HUDEP-2 (cell line): ENCODE measurements around the gene GPX3.

Experiments
- DNase-seq, 76 experiments: peaks; one replicate each; lab custom pipeline; 2025; ENCODE audit not compliant: unreplicated experiment in 76 of 76; lab: John Stamatoyannopoulos, UW

The GPX3 gene

DNA sequence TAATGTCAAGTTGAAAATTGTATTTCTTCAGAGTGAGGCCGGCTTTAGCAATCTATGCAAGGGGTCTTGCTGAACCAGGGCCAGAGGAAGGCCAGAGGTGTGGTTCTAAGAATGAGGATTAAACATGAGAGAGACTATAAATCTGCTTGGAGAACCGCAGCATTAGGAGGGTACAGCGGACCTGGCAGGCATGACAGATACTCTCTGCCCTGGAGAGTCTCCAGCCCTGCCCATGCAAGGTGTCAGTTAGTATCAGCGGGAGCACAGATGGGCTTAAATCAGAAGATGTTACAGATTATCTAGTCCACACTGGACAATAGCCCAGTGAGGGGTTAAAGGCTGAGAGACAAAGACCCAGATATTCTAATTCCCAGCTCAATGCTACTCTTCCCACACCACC is 11.5 kb upstream of the GPX3 start:
- DNase-seq, result no peak

DNA sequence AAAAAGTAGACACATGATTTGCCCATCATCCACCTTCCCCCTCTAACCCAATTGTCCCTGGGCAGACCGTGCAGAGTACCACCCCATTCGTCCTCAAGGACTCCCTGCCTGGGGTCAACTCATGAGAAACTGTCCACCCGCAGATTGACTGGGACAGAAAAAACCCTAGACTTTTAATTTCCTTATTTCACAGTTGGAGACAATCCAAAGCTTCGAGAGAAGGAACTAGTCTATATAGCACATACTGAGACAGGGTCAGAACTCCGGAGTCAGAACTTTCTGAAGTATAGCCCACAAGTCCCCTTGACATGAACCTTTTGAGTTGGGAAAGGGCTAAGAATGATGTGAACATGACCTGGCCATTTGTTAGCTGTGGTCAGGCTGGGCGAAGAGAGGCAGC is 7.5 kb upstream of the GPX3 start:
- DNase-seq, result no peak

DNA sequence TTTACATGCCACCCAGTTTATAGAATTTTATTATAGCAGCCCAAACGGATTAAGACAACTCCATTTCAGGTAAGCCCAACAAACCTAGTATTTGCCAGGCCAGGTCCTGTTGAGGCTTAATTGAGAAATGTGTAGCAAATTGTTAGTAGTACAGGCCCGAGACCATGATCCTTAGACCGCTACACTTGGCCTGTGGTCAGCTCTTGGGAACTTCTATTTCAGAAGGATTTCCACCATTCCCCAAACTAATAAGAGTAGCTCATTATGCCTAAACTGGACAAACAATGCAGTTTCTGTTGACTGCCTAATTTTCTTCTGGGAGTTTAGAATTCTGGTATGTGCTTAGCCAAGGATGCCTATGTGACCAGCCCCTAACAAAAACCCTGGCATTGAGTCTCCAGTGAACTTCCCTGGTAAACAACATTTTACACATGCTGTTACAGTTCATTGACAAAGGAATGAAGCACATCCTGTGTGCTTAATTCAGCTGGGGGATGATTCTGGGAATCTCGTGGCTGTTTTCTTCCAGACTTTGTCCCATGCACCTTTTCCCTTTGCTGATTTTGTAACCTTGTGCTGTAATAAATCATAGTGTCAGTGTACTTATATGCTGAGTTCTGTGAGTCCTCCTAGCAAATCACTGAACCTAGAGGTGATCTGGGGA is 5.6 kb upstream of the GPX3 start:
- DNase-seq, result no peak

DNA sequence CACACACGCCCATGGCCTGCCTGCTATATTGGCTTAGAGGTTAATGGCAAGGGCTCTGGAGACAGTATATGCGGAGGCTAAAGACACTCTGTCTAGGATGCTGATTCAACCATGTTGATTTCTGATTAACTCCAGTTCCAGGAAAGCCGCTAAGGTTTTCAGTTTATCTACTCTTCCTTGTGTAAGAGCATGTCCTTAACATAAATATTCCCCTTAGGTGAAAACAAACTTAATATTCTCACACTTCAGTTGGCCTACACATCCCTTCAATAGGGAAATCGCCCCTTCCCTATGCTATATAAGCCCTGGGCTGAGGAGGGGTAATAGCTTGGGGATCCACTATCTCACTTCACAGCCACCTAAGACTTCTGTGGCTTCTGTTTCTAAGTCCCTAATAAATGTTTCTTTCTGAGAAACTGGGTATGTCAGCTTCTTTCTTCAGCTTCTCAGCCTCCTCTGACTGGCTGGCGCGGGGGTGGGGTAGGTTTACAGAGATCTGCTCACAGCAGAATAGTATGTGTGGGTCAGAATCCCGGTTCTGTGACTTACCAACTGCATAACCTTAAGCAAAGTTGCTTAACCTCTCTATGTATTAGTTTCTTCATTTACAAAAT is 4.3 kb upstream of the GPX3 start:
- peak in 5 of 76 experiments; percentile 4 to 21 (median 15) for DNase-seq

DNA sequence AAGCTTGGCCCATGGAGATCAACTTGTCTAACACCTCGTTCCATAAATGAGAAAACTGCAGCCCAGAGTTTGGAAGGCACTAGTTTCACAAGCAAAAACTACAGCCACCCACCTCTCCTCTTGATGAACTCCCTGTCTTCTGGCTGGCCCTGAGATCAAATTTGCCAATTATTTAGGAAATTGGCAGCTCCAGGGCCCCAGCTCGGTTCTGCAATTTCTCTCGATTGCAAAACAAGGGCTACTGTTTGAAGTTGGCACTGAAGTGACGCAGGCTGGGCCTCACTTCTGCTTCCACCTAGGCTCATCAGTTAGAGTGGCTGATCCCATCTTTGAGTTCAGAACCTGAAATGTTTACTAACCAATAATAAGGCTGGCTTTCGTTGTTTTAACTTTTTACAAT is 3.7 kb upstream of the GPX3 start:
- no peak for DNase-seq

DNA sequence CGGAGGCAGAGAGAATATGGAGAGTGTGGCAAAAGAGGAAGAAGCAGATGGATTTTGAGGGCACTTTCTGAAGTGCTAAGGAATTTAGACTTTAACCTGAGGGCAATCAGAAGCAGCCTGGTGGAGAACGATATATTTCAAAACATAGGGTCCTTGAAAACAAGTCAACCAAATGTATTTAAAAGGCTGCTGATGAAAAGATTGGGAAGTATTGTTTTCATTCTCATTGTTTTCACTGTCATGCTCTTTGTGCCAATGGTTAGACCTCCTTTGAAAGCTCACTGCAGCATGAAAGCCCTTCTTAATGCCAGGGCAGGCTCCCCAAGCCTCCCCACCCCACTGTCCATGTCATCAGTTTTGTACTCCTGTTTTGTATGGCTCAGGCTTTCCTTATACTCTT is 2.5 kb upstream of the GPX3 start:
- no peak for DNase-seq

DNA sequence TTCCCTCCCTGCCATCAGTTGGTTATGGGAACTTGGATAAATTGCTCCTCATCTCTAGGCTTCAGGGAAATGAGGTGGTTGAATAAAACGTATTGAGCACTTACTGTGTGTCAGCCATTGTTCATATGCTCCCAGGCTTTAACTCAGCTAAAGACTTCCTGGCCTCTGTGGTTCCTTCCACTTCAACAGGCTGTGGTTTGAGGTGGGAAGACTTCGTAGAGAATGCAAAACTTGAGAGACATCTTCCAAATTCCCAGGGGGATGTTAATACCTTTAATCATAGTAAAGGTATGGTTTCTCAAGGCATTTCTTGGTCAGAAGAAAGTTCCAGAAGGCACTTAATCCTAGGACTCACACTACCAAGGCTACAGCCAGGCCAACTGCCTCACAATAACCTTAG is 1.5 kb upstream of the GPX3 start:
- no peak for DNase-seq

DNA sequence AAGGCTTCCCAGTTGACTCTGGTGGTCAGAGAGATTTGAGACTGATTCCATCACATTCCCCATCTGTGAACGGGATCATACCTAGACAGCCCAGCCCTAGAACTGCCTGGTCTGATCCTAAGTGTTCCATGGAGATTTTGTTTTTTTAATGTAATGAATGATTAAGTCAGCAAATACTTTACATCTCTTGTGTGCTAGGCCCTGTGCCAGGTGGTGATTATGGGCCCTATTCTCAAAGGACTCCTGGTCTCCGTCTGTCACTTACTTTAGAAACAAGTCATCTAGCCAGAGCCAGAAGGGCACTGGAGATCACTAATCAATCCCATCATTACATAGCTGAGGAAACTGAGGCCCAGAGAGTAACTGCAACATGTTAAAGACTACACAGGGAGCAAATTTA is 1.1 kb upstream of the GPX3 start:
- no peak for DNase-seq

DNA sequence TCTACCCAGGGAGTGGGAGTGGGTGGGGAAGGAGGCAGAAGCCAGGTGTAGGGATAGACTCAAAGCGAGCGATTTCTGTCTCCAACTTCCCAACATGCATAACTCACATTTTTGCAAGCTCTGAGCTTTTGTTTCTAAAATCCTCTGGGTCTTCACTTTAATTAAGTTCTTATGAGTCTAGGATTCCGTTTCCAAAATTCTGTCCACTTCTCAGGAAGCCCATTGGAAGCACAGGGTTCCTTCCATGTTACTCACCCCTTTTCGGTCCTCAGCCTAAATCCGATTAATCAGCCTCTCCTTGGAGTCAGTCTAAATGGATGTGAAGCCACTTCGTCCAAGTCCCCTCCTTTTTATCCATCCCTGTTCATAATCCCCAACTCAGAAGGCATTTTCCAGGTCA is 1.4 kb downstream of the GPX3 start:
- no peak for DNase-seq

DNA sequence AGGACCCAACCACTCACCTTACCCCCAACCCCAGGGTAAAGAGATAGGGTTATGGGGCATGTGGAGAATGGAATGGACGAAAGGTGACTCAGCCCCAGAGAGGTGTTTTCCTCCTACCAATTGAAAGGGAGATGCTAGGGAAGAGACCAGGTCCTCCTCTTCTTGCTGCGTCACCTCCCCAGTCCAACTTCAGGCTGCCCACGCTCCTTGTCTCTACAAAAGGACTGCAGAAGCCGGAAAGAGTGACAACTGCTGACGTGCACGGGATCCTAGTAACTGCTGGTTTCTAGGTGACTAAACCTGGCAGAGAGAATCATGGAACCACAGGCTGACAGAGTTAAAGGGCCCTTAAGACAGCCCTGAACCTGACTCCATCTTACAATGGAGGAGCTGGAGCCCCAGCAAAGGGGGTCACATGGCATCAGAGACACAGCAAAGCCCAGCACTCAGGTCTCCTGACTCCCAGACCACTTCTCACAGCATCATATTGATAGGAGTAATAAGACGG is 2.2 kb downstream of the GPX3 start:
- DNase-seq, result peak in 1 of 76 experiments; percentile 12

DNA sequence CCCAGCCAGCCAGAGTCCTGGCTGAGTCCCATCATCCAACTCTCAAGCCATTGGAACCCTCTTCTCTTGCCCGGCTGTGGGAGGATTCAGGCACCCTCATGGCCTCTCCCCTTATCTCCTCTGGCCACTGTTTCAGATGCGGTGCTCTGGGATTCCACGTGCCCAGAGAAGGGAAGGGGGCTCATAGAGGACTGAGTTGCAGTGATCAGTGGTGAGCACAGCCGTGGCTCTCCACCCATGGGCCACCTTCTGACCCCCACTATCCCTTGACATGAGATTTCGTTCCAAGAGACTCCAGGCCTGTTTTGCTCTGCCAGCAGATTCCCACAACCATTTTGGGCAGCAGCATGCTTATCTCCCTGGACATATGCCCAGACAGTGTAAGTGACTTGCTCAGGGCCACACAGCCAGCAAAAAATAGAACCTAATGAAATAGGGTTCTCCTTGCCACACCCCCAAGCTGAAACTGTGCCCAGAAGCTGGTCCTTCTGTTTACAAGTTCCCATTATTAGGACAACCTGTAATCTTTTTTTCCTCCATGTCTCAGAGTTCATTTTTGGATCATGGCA is 2.7 kb downstream of the GPX3 start:
- DNase-seq, result peak in 74 of 76 experiments; percentile 28 to 88 (median 68)

DNA sequence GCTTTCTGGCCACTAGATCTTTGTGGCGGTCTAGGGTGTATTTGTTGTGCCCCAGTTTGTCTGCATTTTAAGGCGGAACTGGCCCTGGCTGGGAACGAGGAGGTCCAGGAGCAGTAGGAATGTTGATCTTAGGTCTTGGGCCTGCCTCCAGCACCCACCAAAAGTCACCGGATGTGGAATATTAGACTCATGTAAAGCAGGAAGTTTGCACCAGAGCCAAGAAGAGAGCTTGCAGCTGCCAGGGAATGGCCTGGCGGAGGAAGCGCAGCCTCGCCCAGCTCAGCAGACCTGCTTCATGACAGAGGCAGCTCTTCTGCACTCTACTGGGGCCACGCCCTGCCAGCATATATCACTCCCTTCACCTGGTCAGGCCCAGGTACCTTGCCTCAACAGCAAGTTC is 3.3 kb downstream of the GPX3 start:
- peak in 6 of 76 experiments; percentile 8 to 51 (median 35) for DNase-seq

DNA sequence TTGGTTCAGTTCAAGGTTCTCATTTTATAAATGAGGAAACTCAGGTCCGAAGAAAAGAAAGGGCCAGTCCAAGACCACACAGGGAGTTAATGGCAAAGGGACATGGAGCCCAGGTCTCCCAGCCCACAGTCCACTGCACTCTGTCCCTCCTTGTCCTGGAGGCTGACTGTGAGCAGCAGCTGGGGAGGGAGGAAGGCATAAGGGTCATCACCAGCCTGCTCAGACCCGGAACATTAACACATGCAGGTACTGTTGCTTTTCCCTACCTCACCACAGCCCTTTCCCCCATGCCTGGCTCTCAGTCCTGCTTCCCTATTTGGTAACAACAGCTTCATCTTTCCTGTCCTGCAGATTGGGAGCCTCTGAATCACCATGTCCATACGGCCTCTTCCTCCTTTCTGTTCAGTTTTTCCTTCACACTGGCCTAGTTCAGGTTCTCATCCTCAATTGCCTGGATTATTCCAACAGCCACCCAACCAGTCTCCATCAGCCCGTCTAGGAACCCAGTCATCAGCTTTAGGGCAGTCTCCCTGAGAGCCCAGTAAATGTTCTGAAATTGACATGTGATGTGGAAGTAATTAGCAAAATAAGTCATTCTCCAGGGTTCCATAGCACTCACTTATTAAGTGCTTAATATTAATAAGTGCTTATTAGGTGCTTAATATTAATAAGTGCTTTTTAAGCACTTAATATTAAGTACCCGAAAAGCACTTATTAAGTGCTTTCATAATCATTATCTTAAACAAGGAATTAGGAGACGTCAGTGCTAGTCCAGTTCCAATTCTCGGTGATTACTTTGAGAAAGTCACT is 4.3 kb downstream of the GPX3 start:
- no peak for DNase-seq

DNA sequence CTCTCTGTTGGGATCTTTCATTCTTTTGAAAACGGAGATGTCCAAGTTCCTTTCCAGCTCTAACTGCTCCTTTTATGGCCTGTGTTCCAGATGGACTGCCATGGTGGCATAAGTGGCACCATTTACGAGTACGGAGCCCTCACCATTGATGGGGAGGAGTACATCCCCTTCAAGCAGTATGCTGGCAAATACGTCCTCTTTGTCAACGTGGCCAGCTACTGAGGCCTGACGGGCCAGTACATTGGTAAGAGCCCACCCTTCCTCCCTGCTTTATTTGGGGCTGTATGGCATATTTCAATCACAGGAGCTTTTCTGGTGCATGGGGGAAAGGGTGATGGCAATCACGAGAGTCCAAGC is 4.8 kb downstream of the GPX3 start:
- DNase-seq, result no peak

DNA sequence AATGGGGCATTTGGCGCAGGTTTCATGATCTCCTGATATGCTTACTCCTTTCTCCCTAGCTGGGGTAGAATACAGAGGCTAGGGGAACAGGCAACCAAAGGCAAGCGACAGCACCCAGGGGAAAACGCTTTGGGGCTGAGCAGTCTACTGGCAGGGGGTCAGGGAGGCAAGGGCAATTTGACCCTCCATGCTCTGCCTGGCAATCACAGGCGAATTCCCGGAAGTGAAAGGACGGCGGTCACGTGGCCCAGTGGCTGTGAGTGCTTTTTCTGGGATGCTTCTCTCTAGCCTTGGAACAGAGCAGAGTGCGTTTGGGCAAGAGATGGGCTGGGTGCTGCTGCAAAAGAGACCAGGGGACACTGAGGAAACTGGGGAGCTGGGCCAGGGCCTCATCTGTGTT is 5.7 kb downstream of the GPX3 start:
- no peak for DNase-seq

DNA sequence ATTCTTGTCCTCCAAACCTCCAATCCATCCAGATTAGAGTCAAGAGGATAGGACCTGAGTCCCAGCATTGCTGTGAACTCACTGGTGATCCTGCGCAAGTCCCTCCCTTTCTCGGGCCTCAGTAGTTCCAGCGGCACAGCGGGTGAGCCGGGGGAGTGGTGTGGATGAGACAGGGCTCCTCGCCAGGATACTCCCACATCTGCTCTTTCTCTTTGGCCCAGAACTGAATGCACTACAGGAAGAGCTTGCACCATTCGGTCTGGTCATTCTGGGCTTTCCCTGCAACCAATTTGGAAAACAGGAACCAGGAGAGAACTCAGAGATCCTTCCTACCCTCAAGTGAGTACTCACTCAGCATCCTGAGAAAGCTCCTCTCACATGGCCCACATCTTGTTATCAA is 6.3 kb downstream of the GPX3 start:
- no peak for DNase-seq

DNA sequence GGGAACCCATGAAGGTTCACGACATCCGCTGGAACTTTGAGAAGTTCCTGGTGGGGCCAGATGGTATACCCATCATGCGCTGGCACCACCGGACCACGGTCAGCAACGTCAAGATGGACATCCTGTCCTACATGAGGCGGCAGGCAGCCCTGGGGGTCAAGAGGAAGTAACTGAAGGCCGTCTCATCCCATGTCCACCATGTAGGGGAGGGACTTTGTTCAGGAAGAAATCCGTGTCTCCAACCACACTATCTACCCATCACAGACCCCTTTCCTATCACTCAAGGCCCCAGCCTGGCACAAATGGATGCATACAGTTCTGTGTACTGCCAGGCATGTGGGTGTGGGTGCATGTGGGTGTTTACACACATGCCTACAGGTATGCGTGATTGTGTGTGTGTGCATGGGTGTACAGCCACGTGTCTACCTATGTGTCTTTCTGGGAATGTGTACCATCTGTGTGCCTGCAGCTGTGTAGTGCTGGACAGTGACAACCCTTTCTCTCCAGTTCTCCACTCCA is 7.6 kb downstream of the GPX3 start:
- no peak for DNase-seq

DNA sequence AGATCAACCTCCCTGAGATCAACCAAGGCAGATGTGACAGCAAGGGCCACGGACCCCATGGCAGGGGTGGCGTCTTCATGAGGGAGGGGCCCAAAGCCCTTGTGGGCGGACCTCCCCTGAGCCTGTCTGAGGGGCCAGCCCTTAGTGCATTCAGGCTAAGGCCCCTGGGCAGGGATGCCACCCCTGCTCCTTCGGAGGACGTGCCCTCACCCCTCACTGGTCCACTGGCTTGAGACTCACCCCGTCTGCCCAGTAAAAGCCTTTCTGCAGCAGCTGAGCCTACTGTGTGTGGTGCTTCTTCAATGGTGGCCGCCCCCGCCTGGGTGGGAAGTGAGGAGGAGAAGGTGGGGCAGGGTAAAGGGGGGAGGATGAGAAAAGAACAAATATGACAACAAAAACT is 8.3 kb downstream of the GPX3 start:
- DNase-seq, result no peak

DNA sequence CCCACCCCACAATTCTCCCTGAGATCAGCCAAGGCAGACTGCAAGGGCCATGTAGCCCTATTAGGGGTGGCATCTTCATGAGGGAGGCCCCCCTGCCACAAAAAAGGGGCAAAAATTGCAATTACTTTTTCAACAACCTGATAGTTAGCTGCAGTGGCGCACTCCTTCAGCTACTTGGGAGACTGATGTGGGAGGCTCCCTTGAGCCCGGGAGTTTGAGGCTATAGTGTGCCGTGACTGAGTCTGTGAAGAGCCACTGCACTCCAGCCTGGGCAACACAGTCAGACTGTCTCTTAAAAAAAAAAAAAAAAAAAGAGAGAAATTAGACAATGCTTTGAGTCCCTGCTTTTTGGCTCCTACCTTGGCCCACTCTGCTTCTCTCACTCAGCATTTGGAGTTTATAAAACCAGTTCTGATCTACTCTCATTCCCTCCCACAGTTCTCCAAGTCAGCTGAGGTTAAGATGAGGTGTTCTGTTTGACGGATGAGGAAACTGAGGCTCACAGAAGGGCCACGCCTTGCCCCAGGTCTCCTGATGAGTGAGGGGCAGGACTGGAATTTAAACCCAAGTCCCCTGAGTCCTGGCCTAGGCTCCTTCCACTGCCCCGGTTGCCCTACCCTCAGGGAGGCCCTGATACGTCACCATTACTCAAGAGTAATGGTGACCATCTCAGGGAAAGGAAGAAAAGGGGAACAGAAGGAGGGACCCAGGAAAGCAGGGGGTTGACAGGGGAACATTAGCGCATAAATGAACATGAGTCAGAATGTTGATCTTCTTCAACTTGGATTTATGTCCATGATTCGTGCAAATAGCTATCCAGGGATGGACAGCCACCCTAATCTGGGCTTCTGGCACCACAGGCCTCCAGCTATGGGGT is 9.0 kb downstream of the GPX3 start:
- DNase-seq, result no peak

DNA sequence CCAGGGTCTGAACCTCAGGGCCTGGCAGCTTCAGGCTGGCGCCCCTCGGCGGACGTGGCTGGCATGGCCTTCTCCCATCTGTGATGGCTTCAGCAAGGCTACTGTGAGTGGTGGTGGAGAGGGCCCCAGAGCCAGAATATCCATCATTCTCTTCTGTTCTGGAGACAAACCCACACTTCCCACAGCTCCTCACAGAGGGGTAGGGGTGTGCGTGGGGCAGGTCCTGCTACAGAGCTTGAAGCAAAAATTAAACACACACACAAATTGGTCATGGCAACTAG is 9.6 kb downstream of the GPX3 start:
- DNase-seq, result no peak

DNA sequence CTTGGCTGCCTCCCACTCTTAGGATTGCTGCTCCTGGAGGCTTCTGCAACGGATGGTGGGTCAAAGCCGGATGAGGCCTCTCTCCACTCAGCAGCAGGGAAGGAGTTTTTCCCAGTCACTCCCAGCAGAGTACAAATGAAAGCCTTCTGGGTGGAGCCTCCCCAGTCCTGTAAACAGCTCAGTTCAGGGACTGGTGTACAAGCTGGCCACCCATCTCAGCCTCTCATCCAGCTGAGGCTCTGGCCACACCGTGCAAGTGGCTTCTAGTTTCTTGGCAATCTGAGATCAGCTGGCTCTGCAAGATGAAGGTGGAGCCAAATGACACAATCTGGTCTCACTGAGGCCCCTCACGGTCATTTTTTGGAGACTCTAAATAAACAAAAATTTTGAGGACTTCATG is 10.0 kb downstream of the GPX3 start:
- no peak for DNase-seq
